ENCODE results near the gene DNAJB6.

DNA sequence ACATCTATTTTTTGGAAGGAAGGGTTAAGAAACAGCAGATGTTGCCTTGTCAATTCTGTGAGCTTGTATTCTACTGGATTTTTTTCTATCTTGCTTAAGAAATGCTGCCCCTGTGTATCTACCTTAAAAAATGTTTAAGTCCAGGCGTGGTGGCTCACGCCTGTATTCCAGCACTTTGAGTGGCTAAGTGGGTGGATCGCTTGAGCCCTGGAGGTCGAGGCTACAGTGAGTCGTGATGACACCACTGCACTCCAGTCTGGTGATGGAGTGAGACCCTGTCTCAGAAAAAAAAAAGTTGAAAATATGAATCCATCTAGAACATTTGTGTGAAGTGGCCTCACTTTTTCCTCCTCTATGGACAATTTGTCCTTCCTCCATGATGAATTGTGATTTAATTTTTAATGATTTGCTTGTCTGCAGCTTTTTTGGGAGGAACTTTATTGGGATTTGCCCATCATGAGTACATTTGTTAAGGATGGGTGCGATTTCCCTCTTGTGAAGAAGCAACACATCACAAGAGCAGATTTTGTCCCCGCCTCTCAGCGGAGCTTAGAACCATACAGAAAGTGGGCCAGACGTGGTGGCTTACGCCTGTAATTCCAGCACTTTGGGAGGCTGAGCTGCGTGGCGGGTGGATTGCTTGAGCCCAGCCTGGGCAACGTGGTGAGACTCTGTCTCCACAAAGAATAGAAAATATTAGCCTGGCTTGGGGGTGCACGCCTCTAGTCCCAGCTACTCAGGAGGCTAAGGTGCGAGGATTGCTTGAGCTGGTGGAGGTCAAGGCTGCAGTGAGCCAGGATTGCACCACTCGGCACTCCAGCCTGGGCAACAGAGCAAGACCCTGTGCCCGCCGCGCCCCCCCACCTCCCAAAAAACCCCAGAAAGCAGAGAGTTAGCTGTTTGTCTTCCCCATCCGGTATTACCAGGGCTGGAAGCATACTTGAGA, 57.7 kb downstream of the DNAJB6 start:
- no peak for TF ChIP-seq ELF4 (IDR thresholded peaks at IDR 0.05)
- TF ChIP-seq SP1 (IDR thresholded peaks at IDR 0.05), result no peak
- no peak for TF ChIP-seq FOXM1 (IDR thresholded peaks at IDR 0.05; ENCODE audit: borderline replicate concordance)
- no peak for TF ChIP-seq SUZ12 (IDR thresholded peaks at IDR 0.05)
- TF ChIP-seq L3MBTL2 (conservative IDR thresholded peaks at IDR 0.05), result no peak
- no peak for TF ChIP-seq FOXA1 (IDR thresholded peaks at IDR 0.05)
- TF ChIP-seq FOXK2 (IDR thresholded peaks at IDR 0.05), result no peak
- no peak for TF ChIP-seq TARDBP (IDR thresholded peaks at IDR 0.05)
- TF ChIP-seq HDGF (IDR thresholded peaks at IDR 0.05; ENCODE audit: borderline replicate concordance), result no peak
- no peak for TF ChIP-seq BHLHE40 (IDR thresholded peaks at IDR 0.05; ENCODE audit: borderline replicate concordance)
- no peak for TF ChIP-seq LEF1 (IDR thresholded peaks at IDR 0.05; ENCODE audit: borderline replicate concordance)
- no peak for TF ChIP-seq NFRKB (IDR thresholded peaks at IDR 0.05)
- TF ChIP-seq ZNF384 (IDR thresholded peaks at IDR 0.05), result no peak
